Measurements from ENCODE around the gene GSTT4.
"Not testable (repeated sequence)": the region's sequence is repeated elsewhere in the genome, so short reads cannot be mapped to it uniquely, and the experiment has no call there.

The GSTT4 gene

DNA sequence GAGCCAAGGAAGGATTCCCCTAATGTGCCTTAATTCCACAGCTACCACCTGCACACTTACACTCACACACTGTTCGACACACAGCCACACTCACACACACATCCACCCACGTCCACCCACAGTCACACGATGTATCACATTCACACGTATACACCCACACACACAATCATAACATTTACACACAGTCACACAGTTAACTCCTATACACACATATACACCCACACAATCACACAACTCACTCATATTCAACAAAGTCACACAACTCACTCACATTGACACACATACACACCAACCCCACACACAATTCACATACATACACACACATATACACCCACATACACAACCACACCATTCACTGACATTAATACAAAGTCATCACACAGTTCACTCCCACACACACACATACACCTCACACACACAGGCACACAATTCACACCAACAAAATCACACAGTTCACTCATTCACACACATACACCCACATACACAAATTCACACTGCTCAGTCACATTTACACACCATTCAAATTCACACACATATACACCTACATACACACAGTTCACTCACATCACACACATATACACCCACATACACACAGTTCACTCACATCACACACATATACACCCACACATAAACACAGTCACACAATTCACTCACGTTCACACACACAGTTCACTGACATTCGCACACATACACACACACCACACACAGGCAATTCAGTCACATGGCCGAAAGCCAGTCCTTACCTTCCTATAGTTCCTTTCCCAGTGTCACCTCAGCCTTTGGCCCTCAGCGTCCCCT is 50.9 kb downstream of the GSTT4 start:
- DNase-seq (ENCODE audit: low read depth, low spot score) = not testable (repeated sequence)

- DNase-seq (ENCODE audit: low read depth, low spot score) = not testable (repeated sequence)
These were observed 51.8 kb downstream of the GSTT4 start for GRCh38 chr22:23953485-23953884.

DNA sequence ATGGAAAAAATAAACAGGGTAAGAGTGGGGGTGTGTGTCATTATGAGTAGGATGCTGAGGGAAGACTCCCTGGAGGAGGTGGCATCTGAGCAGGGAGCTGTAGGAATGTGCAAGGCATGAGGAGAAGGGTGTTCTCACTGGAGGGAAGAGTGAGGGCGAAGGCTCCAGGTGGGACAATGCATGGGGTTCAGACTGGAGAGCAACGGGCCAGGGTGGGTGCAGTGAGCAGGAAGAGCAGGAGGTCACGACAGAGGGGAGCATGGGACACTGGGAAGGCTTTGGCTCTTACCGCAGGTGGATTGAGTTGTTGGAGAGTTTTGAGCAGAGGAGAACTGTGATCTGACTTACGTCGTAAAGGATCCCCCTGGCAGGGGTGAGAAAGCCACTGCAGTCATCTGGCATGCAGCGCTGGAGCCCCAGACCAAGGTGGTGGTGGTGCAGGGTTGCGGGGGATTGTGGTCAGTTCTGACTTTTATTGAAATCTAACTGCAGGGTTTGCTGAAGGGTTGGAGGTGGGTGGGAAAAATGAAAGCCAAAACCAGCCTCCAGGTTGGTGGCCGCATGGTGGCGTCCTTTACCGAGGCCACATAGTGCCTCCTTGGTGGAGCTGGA is 52.4 kb downstream of the GSTT4 start:
- not testable (repeated sequence) for DNase-seq (ENCODE audit: low read depth, low spot score)

- DNase-seq (ENCODE audit: low read depth, low spot score) = not testable (repeated sequence)
These were observed 53.9 kb downstream of the GSTT4 start for GRCh38 chr22:23951383-23951782.

DNA sequence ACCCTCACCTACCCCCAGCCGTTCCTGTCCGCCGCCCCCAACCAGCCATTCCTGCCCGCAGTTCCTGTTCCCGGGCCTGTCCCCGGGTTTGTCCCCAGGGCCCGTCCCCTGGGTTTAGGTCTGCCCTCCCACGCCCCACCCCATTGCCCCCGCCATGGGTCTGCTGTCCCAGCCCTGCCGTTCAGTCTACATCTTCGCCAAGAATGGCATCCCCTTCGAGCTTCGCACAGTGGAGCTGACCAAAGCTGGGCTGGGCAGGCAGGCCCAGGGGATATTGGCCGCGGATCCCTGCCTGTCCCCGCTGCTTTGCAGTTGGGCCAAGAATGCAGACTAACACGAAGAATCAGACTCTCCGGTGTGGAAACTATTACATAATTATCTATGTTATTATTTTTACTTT is 55.5 kb downstream of the GSTT4 start:
- not testable (repeated sequence) for DNase-seq (ENCODE audit: low read depth, low spot score)
